Astrocyte of the cerebellum (primary cell): ENCODE measurements around the gene SAT2.
"Not testable (repeated sequence)": the region's sequence is repeated elsewhere in the genome, so short reads cannot be mapped to it uniquely, and the experiment has no call there.

Source experiments
- DNase-seq: peaks from one replicate; pipeline ENCODE4 v3.0.0-alpha.2; 2011; ENCODE audit warnings: low read depth
- H3K4me3 ChIP-seq: 2 replicates; pipeline ENCODE4 v1.5.1; 2011; ENCODE audit warnings: mild to moderate bottlenecking, low read depth, low read length, moderate library complexity
- CTCF ChIP-seq: IDR thresholded peaks from 2 replicates; pipeline ENCODE4 v1.5.1; 2012; ENCODE audit warnings: low read length, low read depth, moderate library complexity, mild to moderate bottlenecking; ENCODE audit errors: missing control alignments
- in situ Hi-C: cut with HindIII; loops from 2 replicates; pipeline ENCODE4 v1.10.0; 2017; ENCODE audit warnings: low sequenced_read_pairs

Gene SAT2

GRCh38 chr17:7613769-7614424 is 13.7 kb downstream of the SAT2 start:
- in situ Hi-C loops, result no loop called here
- peak overlapping the region; percentile 90 for H3K4me3 ChIP-seq
- no peak for DNase-seq

GRCh38 chr17:7612294-7612640 is 15.4 kb downstream of the SAT2 start:
- H3K4me3 ChIP-seq, result peak overlapping the region; percentile 10

More at GRCh38 chr17:7613769-7614424, 13.7 kb downstream of the SAT2 start:
- peak; percentile 5 for TF ChIP-seq CTCF

GRCh38 chr17:7611635-7612293 is 15.9 kb downstream of the SAT2 start:
- H3K4me3 ChIP-seq, result peak overlapping the region; percentile 10
- TF ChIP-seq CTCF, result no peak
- no peak for DNase-seq
- in situ Hi-C loops, result no loop called here

More at GRCh38 chr17:7612294-7612640, 15.4 kb downstream of the SAT2 start:
- TF ChIP-seq CTCF, result no peak
- no peak for DNase-seq
- in situ Hi-C loops, result no loop called here

- TF ChIP-seq CTCF, result no peak
- H3K4me3 ChIP-seq, result no peak overlapping the region
- DNase-seq, result no peak
- in situ Hi-C loops, result no loop called here
Observed at GRCh38 chr17:7610641-7611040, 17.0 kb downstream of the SAT2 start.

- H3K4me3 ChIP-seq, result no peak overlapping the region
- no peak for TF ChIP-seq CTCF
- in situ Hi-C loops, result no loop called here
- DNase-seq, result no peak
Observed at GRCh38 chr17:7606280-7606679, 21.3 kb downstream of the SAT2 start.

GRCh38 chr17:7597561-7597960 is 30.1 kb downstream of the SAT2 start:
- H3K4me3 ChIP-seq, DNase-seq, in situ Hi-C loops: not testable (repeated sequence)

GRCh38 chr17:7593296-7593695 is 34.3 kb downstream of the SAT2 start:
- no peak for TF ChIP-seq CTCF
- in situ Hi-C loops, result no loop called here
- no peak overlapping the region for H3K4me3 ChIP-seq
- DNase-seq, result no peak
